SK-N-SH treated with all-trans-retinoic acid at 6 μM for 48 hours (cell line): Measurements from ENCODE around the gene SFMBT1.

Experiments
- ATAC-seq: fragments of 200-7000 bp; cut with Tn5 transposase; 3 replicates; pipeline ENCODE4 v1.9.1; 2020; ENCODE audit warnings: mild to moderate bottlenecking, moderate library complexity
- ARNTL ChIP-seq: fragments of 450-650 bp; formaldehyde crosslinking; IDR thresholded peaks from 2 replicates; pipeline ENCODE4 v1.5.0; 2020; ENCODE audit warnings: low read depth, mild to moderate bottlenecking, moderate library complexity, borderline replicate concordance
- BACH2 ChIP-seq: fragments of 250-450 bp; sonication (Bioruptor Pico); IDR thresholded peaks from 2 replicates; pipeline ENCODE4 v1.9.0; 2021; ENCODE audit warnings: mild to moderate bottlenecking, borderline replicate concordance
- CSDC2 ChIP-seq: fragments of 250-450 bp; sonication (Bioruptor Pico); IDR thresholded peaks from 2 replicates; pipeline ENCODE4 v1.5.0; 2020; ENCODE audit warnings: mild to moderate bottlenecking, moderate library complexity
- ESRRG ChIP-seq: fragments of 250-450 bp; sonication (Bioruptor Pico); IDR thresholded peaks from 2 replicates; pipeline ENCODE4 v1.6.1; 2021; ENCODE audit warnings: mild to moderate bottlenecking
- GLIS3 ChIP-seq: fragments of 250-450 bp; sonication (Bioruptor Pico); IDR thresholded peaks from 2 replicates; pipeline ENCODE4 v1.5.0; 2020; ENCODE audit warnings: mild to moderate bottlenecking, moderate library complexity
- ISL1 ChIP-seq: fragments of 250-450 bp; sonication (Bioruptor Pico); IDR thresholded peaks from 2 replicates; pipeline ENCODE4 v2.1.2; 2022; ENCODE audit warnings: mild to moderate bottlenecking, moderate library complexity
- OSR1 ChIP-seq: fragments of 250-450 bp; sonication (Bioruptor Pico); IDR thresholded peaks from 2 replicates; pipeline ENCODE4 v1.8.0; 2022; ENCODE audit warnings: moderate library complexity, mild to moderate bottlenecking, inconsistent platforms
- PPARA ChIP-seq: fragments of 250-450 bp; sonication (Bioruptor Pico); IDR thresholded peaks from 2 replicates; pipeline ENCODE4 v1.5.0; 2020; ENCODE audit warnings: mild to moderate bottlenecking, borderline replicate concordance
- RARB ChIP-seq: fragments of 250-450 bp; sonication (Bioruptor Pico); IDR thresholded peaks from 2 replicates; pipeline ENCODE4 v1.8.0; 2021; ENCODE audit warnings: mild to moderate bottlenecking, moderate library complexity
- SNAI2 ChIP-seq: fragments of 250-450 bp; sonication (Bioruptor Pico); IDR thresholded peaks from 2 replicates; pipeline ENCODE4 v1.5.0; 2020; ENCODE audit warnings: mild to moderate bottlenecking, moderate library complexity
- TCF4 ChIP-seq: fragments of 250-450 bp; sonication (Bioruptor Pico); IDR thresholded peaks from 2 replicates; pipeline ENCODE4 v1.8.0; 2021; ENCODE audit warnings: mild to moderate bottlenecking, moderate library complexity, borderline replicate concordance
- TOX ChIP-seq: fragments of 250-450 bp; sonication (Bioruptor Pico); IDR thresholded peaks from 2 replicates; pipeline ENCODE4 v1.8.0; 2021; ENCODE audit warnings: mild to moderate bottlenecking, moderate library complexity, borderline replicate concordance
- ZC3H10 ChIP-seq: fragments of 250-450 bp; sonication (Bioruptor Pico); IDR thresholded peaks from 2 replicates; pipeline ENCODE4 v1.5.1; 2021; ENCODE audit warnings: mild to moderate bottlenecking, moderate library complexity
- ZFP3 ChIP-seq: fragments of 250-450 bp; sonication (Bioruptor Pico); IDR thresholded peaks from 2 replicates; pipeline ENCODE4 v1.5.0; 2020; ENCODE audit warnings: mild to moderate bottlenecking, moderate library complexity
- ZFP30 ChIP-seq: fragments of 450-650 bp; formaldehyde crosslinking; IDR thresholded peaks from 2 replicates; pipeline ENCODE4 v1.5.0; 2022; ENCODE audit warnings: mild to moderate bottlenecking, moderate library complexity
- ZNF565 ChIP-seq: fragments of 450-650 bp; formaldehyde crosslinking; conservative IDR thresholded peaks from 2 replicates; pipeline ENCODE4 v1.5.0; 2020; ENCODE audit warnings: low read depth, mild to moderate bottlenecking, moderate library complexity
- ZNF70 ChIP-seq: fragments of 450-650 bp; formaldehyde crosslinking; IDR thresholded peaks from 2 replicates; pipeline ENCODE4 v1.5.0; 2020; ENCODE audit warnings: mild to moderate bottlenecking, moderate library complexity
- ZNF8 ChIP-seq: fragments of 450-650 bp; formaldehyde crosslinking; IDR thresholded peaks from 2 replicates; pipeline ENCODE4 v1.5.0; 2020; ENCODE audit warnings: mild to moderate bottlenecking, moderate library complexity
- TF ChIP-seq, protein P1 (sequence below): fragments of 250-450 bp; sonication (Bioruptor Pico); IDR thresholded peaks from 2 replicates; pipeline ENCODE4 v1.5.0; 2020; ENCODE audit warnings: mild to moderate bottlenecking, moderate library complexity
- TF ChIP-seq, protein P2 (sequence below): fragments of 250-450 bp; sonication (Bioruptor Pico); IDR thresholded peaks from 2 replicates; pipeline ENCODE4 v1.5.1; 2021; ENCODE audit warnings: mild to moderate bottlenecking, moderate library complexity
- TF ChIP-seq, protein P3 (sequence below): fragments of 250-450 bp; sonication (Bioruptor Pico); IDR thresholded peaks from 2 replicates; pipeline ENCODE4 v1.5.1; 2020; ENCODE audit warnings: low read depth, mild to moderate bottlenecking, moderate library complexity
- TF ChIP-seq, protein P4 (sequence below): fragments of 250-450 bp; sonication (Bioruptor Pico); IDR thresholded peaks from 2 replicates; pipeline ENCODE4 v1.8.0; 2021; ENCODE audit warnings: low read depth, mild to moderate bottlenecking, moderate library complexity, borderline replicate concordance

The SFMBT1 gene

DNA sequence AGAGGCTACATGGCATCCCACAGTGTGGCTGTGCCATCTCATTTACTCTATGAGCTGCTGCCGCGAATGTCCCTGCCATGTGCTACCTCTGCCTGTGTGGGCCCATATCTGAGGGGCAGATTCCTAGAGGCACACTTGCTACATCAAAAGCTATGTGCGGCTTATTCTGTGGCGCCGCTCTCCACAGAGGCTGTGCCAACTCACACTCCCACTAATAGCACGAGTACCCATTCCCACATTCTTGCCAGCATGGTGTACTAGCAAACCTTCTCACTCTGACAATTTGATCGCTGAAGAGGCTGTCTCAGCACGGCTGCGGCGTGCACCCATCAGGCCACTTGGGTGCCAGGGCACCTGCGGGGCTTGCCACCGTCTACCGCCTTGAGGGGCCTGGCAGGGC lies 179.9 kb downstream of the SFMBT1 start:
- no peak for TF ChIP-seq CSDC2 (CRISPR knock-in tag)
- TF ChIP-seq, protein P1, sequence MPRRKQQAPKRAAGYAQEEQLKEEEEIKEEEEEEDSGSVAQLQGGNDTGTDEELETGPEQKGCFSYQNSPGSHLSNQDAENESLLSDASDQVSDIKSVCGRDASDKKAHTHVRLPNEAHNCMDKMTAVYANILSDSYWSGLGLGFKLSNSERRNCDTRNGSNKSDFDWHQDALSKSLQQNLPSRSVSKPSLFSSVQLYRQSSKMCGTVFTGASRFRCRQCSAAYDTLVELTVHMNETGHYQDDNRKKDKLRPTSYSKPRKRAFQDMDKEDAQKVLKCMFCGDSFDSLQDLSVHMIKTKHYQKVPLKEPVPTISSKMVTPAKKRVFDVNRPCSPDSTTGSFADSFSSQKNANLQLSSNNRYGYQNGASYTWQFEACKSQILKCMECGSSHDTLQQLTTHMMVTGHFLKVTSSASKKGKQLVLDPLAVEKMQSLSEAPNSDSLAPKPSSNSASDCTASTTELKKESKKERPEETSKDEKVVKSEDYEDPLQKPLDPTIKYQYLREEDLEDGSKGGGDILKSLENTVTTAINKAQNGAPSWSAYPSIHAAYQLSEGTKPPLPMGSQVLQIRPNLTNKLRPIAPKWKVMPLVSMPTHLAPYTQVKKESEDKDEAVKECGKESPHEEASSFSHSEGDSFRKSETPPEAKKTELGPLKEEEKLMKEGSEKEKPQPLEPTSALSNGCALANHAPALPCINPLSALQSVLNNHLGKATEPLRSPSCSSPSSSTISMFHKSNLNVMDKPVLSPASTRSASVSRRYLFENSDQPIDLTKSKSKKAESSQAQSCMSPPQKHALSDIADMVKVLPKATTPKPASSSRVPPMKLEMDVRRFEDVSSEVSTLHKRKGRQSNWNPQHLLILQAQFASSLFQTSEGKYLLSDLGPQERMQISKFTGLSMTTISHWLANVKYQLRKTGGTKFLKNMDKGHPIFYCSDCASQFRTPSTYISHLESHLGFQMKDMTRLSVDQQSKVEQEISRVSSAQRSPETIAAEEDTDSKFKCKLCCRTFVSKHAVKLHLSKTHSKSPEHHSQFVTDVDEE, result no peak
- TF ChIP-seq ESRRG, result no peak
- TF ChIP-seq PPARA (CRISPR knock-in tag), result no peak
- no peak for TF ChIP-seq BACH2
- TF ChIP-seq TOX (CRISPR knock-in tag), result no peak
- no peak for TF ChIP-seq ZNF565 (CRISPR knock-in tag)
- TF ChIP-seq SNAI2 (CRISPR knock-in tag), result no peak
- no peak for TF ChIP-seq ZFP30 (CRISPR knock-in tag)
- TF ChIP-seq RARB (CRISPR knock-in tag), result no peak
- TF ChIP-seq GLIS3 (CRISPR knock-in tag), result no peak
- no peak for TF ChIP-seq ZC3H10
- TF ChIP-seq ZNF8 (CRISPR knock-in tag), result no peak
- TF ChIP-seq, protein P2, sequence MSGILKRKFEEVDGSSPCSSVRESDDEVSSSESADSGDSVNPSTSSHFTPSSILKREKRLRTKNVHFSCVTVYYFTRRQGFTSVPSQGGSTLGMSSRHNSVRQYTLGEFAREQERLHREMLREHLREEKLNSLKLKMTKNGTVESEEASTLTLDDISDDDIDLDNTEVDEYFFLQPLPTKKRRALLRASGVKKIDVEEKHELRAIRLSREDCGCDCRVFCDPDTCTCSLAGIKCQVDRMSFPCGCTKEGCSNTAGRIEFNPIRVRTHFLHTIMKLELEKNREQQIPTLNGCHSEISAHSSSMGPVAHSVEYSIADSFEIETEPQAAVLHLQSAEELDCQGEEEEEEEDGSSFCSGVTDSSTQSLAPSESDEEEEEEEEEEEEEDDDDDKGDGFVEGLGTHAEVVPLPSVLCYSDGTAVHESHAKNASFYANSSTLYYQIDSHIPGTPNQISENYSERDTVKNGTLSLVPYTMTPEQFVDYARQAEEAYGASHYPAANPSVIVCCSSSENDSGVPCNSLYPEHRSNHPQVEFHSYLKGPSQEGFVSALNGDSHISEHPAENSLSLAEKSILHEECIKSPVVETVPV, result no peak
- TF ChIP-seq ZNF70, result no peak
- no peak for TF ChIP-seq OSR1 (CRISPR knock-in tag)
- TF ChIP-seq, protein P3, sequence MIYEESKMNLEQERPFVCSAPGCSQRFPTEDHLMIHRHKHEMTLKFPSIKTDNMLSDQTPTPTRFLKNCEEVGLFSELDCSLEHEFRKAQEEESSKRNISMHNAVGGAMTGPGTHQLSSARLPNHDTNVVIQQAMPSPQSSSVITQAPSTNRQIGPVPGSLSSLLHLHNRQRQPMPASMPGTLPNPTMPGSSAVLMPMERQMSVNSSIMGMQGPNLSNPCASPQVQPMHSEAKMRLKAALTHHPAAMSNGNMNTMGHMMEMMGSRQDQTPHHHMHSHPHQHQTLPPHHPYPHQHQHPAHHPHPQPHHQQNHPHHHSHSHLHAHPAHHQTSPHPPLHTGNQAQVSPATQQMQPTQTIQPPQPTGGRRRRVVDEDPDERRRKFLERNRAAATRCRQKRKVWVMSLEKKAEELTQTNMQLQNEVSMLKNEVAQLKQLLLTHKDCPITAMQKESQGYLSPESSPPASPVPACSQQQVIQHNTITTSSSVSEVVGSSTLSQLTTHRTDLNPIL (CRISPR knock-in tag), result no peak
- TF ChIP-seq, protein P4, sequence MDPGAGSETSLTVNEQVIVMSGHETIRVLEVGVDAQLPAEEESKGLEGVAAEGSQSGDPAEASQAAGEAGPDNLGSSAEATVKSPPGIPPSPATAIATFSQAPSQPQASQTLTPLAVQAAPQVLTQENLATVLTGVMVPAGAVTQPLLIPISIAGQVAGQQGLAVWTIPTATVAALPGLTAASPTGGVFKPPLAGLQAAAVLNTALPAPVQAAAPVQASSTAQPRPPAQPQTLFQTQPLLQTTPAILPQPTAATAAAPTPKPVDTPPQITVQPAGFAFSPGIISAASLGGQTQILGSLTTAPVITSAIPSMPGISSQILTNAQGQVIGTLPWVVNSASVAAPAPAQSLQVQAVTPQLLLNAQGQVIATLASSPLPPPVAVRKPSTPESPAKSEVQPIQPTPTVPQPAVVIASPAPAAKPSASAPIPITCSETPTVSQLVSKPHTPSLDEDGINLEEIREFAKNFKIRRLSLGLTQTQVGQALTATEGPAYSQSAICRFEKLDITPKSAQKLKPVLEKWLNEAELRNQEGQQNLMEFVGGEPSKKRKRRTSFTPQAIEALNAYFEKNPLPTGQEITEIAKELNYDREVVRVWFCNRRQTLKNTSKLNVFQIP (CRISPR knock-in tag), result no peak

DNA sequence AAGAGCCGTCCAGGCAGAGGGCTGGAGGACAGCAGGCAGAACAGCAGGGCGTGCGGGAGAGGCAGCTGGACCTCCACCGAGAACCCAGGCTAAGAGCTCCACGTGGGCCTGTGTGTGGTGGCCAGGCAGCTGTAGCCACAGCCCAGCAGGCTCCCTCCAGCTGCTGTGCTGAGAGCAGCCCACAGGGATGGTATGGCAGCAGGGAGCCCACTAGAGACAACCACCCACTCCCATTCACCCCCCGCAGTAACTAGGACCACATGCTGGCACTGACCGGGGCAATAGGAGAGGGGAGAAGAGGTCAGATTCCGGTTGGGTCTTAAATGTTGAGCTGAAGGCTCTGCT lies 185.5 kb downstream of the SFMBT1 start:
- no peak for ATAC-seq
- TF ChIP-seq ESRRG (no peak), CSDC2 (CRISPR knock-in tag) (no peak), RARB (CRISPR knock-in tag) (no peak), ZNF565 (CRISPR knock-in tag) (no peak), PPARA (CRISPR knock-in tag) (no peak), TCF4 (CRISPR knock-in tag) (no peak), ZFP3 (no peak), GLIS3 (CRISPR knock-in tag) (no peak), SNAI2 (CRISPR knock-in tag) (no peak), ARNTL (CRISPR knock-in tag) (no peak), ISL1 (CRISPR knock-in tag) (no peak)
- TF ChIP-seq, protein P3 (CRISPR knock-in tag), result no peak
- TF ChIP-seq, protein P4 (CRISPR knock-in tag), result no peak

More for the DNA sequence above, 179.9 kb downstream of the SFMBT1 start:
- ATAC-seq, result no peak
